Activated T-helper 17 cell treated with anti-CD3 and anti-CD28 coated beads, Interleukin-2, amount 50 U/mL, for 72 hours (primary cell): Measurements from ENCODE around the gene PTPRZ1. TPM values are rescaled to one million over a fixed set of nuclear protein-coding genes. Genes with fewer than 3 reads are reported as not detected.

Source experiments
- ATAC-seq: fragments of 150-1000 bp; cut with Tn5 transposase; replicated peaks from 2 replicates; pipeline ENCODE4 v1.10.0; 2021; ENCODE audit warnings: mild to moderate bottlenecking, moderate library complexity
- H3K27ac Mint-ChIP-seq: one replicate; pipeline ENCODE4 v1.8.0; 2022; ENCODE audit warnings: mixed read lengths
- H3K27me3 Mint-ChIP-seq: one replicate; pipeline ENCODE4 v1.8.0; 2022; ENCODE audit warnings: mixed read lengths
- H3K36me3 Mint-ChIP-seq: one replicate; pipeline ENCODE4 v1.8.0; 2022; ENCODE audit warnings: low read depth, mild to moderate bottlenecking, mixed read lengths
- H3K4me1 Mint-ChIP-seq: one replicate; pipeline ENCODE4 v1.8.0; 2022; ENCODE audit warnings: mixed read lengths
- H3K4me3 Mint-ChIP-seq: one replicate; pipeline ENCODE4 v1.8.0; 2022; ENCODE audit warnings: mild to moderate bottlenecking, mixed read lengths
- H3K9me3 Mint-ChIP-seq: one replicate; pipeline ENCODE4 v1.8.0; 2022; ENCODE audit warnings: mixed read lengths
- total RNA-seq, 2 donors: library from RNA; stranded (reverse); gene quantifications; one replicate each; pipeline ENCODE4 v1.2.3, GENCODE V29; 2022

The PTPRZ1 gene
- total RNA-seq, 2 donors from 2014 or later, result not detected

DNA sequence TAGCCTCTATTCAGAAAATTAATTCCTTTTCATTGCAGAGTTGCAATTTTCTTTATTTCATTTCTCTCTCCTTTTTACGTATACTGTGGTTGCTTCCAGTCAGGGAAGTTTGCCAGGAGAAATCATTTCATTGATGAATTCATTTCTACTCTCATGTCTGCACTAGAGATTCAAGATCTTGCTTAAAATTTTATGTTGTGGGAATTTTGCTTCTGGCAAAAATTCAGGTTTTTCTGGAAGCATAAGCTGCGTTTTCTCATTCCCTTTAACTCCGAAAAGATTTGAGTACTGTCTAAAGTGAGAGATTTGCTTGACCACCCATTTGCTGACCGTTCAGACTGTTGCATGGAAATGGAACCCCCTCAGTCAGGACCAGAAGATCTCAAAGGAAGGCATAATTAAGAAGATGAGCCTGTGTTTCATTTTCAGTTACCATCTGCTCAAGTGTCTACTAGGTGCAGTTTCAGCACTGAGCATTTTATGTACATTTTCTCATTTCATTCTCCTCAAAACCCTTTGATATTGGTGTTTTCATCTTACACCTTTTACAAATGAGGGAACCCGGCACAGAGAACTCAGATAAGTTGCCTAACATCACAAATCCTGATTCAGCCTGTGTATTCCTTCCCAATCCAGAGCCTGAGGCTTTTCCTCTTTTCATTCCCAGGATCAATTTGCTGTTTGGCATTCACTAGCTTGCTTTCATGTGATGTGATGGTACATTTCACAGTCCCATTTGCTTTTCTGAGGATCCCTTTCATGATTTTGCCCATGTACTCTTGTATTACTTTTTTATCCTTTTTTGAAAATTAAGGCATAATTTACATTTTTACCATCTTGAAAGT is 3.9 kb downstream of the PTPRZ1 start:
- Mint-ChIP-seq H3K36me3 (no peaks in the 10 kb centered on the region), H3K27ac (no peak overlapping the region), H3K9me3 (no peaks in the 10 kb centered on the region), H3K4me1 (peaks cover 6% of the 10 kb centered on the region), H3K4me3 (no peak overlapping the region), H3K27me3 (peaks cover 17% of the 10 kb centered on the region)
- no peak for ATAC-seq

GRCh38 chr7:121878918-121879464 is 6.0 kb downstream of the PTPRZ1 start:
- Mint-ChIP-seq H3K4me3 (no peak overlapping the region), H3K9me3 (no peaks in the 10 kb centered on the region), H3K27me3 (peaks cover 2% of the 10 kb centered on the region), H3K27ac (no peak overlapping the region), H3K36me3 (no peaks in the 10 kb centered on the region), H3K4me1 (no peaks in the 10 kb centered on the region)
- no peak for ATAC-seq

DNA sequence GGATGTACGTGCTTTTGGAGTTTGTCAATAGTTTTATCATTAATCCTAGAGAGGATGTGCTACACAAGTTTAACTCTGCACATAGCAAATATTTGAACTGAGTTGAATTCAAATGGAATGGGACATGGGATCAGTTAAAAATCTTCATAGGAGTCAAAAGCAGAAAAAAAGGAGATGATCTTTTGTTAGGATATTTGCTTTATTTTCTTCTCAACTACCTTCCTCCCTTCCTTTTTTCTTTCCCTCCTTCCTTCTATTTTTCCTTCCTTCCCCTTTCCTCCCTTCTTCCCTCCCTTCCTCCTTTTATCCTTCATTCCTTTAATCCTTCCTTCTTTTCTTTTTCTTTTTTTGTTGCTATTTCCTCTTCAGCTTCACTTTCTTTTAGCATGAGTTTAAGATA is 6.6 kb downstream of the PTPRZ1 start:
- no peaks in the 10 kb centered on the region for H3K27me3 Mint-ChIP-seq
- no peak for ATAC-seq
- H3K4me3 Mint-ChIP-seq, result no peak overlapping the region
- H3K27ac Mint-ChIP-seq, result no peak overlapping the region
- no peaks in the 10 kb centered on the region for H3K36me3 Mint-ChIP-seq
- H3K9me3 Mint-ChIP-seq, result no peaks in the 10 kb centered on the region
- H3K4me1 Mint-ChIP-seq, result no peaks in the 10 kb centered on the region

DNA sequence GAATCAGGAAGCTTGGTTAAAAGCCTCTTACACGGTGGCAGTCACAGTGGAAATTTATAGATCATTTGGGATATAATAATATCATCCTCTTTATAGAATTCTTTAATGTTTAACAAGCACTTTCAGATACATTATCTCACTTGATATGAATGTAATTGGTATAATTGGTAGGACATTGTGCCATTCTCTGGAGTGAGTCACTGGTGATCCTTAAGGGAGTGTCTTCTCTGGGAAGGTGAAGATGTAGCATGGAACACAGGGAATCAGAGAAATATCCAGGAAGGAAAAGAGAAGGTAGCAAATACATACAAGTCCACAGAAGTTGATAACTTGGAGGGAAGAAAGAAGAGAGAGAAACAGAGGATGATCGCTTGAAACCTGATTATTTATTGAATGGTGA is 9.8 kb downstream of the PTPRZ1 start:
- no peaks in the 10 kb centered on the region for H3K27me3 Mint-ChIP-seq
- H3K27ac Mint-ChIP-seq, result no peak overlapping the region
- H3K9me3 Mint-ChIP-seq, result no peaks in the 10 kb centered on the region
- no peak for ATAC-seq
- no peaks in the 10 kb centered on the region for H3K4me1 Mint-ChIP-seq
- H3K4me3 Mint-ChIP-seq, result no peak overlapping the region
- H3K36me3 Mint-ChIP-seq, result no peaks in the 10 kb centered on the region

DNA sequence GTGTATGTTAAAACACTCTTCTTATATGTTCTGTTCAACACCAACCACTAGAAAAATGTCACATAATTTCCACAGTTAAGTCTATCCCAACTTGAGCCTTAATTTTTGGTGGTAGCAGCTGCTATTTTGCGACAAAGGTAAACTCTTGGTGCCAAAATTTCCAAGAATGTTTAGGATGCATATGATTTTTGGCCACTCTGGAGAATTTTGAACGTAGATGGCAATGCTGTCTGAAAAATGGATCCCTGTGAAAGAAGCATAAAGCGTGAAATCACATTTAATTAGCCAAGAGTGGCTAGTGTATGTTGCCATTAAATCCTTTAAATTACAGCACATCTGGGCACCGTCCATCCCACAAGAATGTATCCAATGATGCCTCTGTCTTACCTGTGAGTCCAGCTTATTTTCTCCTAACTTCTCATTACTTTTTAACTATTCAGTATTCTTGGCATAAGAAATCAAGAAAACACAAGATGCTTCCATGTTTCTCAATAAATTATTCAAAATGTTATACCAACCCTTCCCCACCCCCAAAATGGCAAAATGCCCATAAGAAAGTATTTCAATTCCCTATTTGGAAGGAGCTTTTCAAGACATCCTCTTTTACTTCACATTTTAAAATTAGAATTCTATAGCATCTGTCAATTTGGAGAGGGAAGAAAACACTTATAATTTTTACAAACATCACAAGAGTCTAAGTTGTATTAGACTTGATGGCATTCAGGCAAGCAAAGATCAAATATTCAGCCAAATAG is 12.4 kb downstream of the PTPRZ1 start:
- no peak overlapping the region for H3K27ac Mint-ChIP-seq
- no peaks in the 10 kb centered on the region for H3K4me1 Mint-ChIP-seq
- H3K27me3 Mint-ChIP-seq, result no peaks in the 10 kb centered on the region
- no peak overlapping the region for H3K4me3 Mint-ChIP-seq
- H3K36me3 Mint-ChIP-seq, result no peaks in the 10 kb centered on the region
- H3K9me3 Mint-ChIP-seq, result no peaks in the 10 kb centered on the region
- no peak for ATAC-seq

DNA sequence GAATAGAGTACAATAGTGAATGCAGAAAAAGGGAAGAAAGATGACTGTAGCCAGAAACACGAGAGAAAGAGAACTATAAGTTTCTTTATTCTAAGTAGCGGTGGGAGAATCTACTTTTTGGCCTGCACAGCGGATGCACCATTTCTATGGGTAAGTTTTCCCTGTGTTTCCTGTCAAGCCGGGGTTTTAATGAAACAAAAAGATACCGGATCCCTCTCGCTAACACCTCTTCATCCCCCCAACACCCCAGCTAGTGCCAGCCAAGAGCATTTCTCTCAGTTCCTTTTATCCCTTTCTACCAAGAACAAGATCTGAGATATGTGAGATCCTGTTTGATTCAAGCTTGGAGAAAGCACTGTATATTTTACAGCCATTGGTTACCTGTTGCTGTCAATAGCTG is 14.7 kb downstream of the PTPRZ1 start:
- Mint-ChIP-seq H3K9me3 (no peaks in the 10 kb centered on the region), H3K4me3 (no peak overlapping the region), H3K27ac (no peak overlapping the region), H3K27me3 (no peaks in the 10 kb centered on the region), H3K4me1 (no peaks in the 10 kb centered on the region), H3K36me3 (no peaks in the 10 kb centered on the region)
- ATAC-seq, result no peak

- no peaks in the 10 kb centered on the region for H3K4me1 Mint-ChIP-seq
- no peak for ATAC-seq
- H3K27me3 Mint-ChIP-seq, result no peaks in the 10 kb centered on the region
- H3K9me3 Mint-ChIP-seq, result no peaks in the 10 kb centered on the region
- H3K4me3 Mint-ChIP-seq, result no peak overlapping the region
- H3K36me3 Mint-ChIP-seq, result no peaks in the 10 kb centered on the region
- no peak overlapping the region for H3K27ac Mint-ChIP-seq
Measured at GRCh38 chr7:121890833-121891232, 17.9 kb downstream of the PTPRZ1 start.

DNA sequence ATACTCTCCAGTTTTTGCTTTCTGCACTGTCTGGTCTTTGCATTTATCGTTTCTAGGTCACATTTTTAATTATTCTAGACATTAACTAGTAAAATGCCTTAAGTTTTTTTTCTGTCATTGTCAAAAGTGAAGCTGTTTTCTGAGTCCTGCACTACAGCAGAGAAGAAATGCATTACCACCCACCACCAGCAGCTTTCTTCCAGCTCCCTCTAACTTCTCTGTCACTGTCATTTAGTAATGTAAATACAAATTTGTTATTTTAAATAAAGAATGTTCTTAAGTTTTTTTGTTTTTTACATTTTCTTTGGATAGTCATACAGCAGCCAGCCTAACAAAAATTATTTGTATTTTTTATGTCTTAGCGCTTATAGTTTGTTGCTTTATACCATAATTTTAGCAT is 18.8 kb downstream of the PTPRZ1 start:
- Mint-ChIP-seq H3K4me1 (no peaks in the 10 kb centered on the region), H3K27me3 (no peaks in the 10 kb centered on the region), H3K27ac (no peak overlapping the region), H3K9me3 (no peaks in the 10 kb centered on the region), H3K36me3 (no peaks in the 10 kb centered on the region), H3K4me3 (no peak overlapping the region)
- no peak for ATAC-seq

DNA sequence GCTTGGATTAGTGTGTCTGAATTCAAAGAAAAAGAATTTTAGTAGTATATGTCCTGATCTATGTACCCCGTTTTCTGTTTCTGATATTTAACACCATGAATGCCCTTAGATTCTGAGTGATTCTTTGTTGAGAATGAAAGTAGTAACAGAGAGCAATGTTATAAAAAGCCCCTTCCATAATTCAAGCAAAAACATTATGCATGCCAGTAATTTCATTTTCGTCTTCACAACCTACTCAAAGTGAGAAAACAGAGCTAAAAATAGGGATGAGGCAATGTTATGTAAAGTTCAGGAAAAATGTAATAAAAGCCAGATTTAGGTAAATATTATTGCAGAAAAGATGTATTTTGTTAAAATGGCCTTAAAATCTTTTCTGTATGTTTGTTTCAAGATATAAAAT is 28.1 kb downstream of the PTPRZ1 start:
- Mint-ChIP-seq H3K36me3 (no peaks in the 10 kb centered on the region), H3K4me1 (no peaks in the 10 kb centered on the region), H3K9me3 (peaks cover 4% of the 10 kb centered on the region), H3K4me3 (no peak overlapping the region), H3K27me3 (no peaks in the 10 kb centered on the region), H3K27ac (no peak overlapping the region)
- ATAC-seq, result no peak

- ATAC-seq, result no peak
- no peaks in the 10 kb centered on the region for H3K27me3 Mint-ChIP-seq
- no peaks in the 10 kb centered on the region for H3K36me3 Mint-ChIP-seq
- H3K4me3 Mint-ChIP-seq, result no peak overlapping the region
- H3K27ac Mint-ChIP-seq, result no peak overlapping the region
- H3K9me3 Mint-ChIP-seq, result no peaks in the 10 kb centered on the region
- no peaks in the 10 kb centered on the region for H3K4me1 Mint-ChIP-seq
Measured at GRCh38 chr7:121904120-121904519, 31.2 kb downstream of the PTPRZ1 start.

DNA sequence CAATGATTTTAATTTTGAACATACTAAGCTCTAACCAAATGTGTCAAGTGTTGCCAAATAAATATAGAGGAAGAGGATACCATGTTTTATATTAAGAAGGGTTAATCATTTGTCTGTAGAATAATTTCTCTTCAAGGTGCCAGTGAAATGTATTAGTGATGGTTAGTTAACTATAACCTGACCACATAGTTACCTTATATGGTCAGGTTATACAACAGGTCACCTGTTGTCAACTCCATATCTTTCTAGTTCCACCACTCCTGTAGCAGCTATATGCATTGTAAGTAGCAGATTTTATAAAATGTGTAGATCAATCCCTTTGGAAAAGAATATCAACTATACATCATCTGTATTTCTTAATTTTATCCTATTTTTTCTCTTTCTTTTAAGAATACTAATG is 35.1 kb downstream of the PTPRZ1 start:
- no peaks in the 10 kb centered on the region for H3K27me3 Mint-ChIP-seq
- no peaks in the 10 kb centered on the region for H3K4me1 Mint-ChIP-seq
- no peaks in the 10 kb centered on the region for H3K36me3 Mint-ChIP-seq
- no peak overlapping the region for H3K27ac Mint-ChIP-seq
- no peak for ATAC-seq
- H3K9me3 Mint-ChIP-seq, result no peaks in the 10 kb centered on the region
- no peak overlapping the region for H3K4me3 Mint-ChIP-seq

DNA sequence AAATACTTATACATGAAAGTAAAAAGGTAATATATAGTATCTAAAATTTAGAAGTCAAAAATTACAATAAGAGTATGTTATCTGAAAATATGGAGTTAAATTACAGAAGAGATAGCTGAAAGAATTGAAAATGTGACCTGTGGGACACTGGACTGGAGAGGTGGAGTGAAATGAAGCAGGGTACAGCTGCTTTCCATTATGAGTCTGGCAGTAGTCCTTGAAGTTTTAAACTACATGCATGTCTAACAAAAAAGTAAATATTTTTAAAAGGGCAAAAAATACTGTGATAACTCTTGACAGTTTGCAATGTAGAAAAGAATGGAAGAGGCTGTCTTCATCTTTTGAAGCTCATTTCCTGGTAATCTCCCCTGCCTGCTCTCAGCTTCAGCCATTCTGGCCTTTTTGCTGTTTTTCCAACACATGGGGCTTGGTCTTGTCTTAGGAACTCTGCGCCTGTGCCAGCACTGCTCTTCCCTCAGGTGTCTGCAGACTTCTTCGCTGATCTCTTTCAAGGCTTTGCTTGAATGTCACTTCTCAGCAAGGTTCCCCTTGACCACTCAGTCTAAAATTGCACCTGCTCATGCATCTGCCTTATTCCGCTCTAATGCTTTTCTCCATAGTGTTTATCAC is 36.9 kb downstream of the PTPRZ1 start:
- ATAC-seq, result no peak

DNA sequence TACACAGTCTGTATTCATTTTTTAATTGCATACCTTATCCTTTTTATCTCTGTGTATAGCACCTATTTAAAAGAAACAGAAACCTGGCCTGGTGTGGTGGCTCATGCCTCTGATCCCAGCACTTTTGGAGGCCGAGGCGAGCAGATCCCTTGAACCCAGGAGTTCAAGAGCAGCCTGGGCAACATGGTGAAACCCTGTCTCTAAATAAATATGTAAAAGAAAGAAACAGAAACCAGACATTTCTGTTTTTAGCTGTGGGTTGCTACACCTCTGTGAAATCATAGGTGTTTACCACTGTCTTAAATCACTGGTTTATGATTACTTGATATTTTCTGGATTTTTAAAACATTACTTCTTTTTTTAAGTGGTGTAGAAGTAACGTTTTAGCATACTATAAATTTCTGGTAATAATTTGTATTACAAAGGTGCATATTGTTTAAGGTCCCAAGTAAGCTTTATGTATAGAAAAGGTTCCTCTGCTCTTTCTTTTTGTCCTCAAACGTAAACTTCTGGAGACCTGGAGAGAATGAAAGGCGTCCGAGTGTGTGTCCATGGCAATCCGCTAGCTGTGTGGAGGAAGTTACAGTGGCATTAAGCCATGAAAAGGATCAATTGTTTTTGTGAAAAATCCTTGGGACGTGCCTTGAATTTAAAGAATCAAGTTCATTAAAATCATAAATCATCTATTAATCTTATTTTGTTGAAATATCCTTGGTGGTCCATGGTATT is 41.1 kb downstream of the PTPRZ1 start:
- Mint-ChIP-seq H3K4me1 (no peaks in the 10 kb centered on the region), H3K36me3 (no peaks in the 10 kb centered on the region), H3K27me3 (no peaks in the 10 kb centered on the region), H3K4me3 (no peak overlapping the region), H3K9me3 (no peaks in the 10 kb centered on the region), H3K27ac (no peak overlapping the region)
- no peak for ATAC-seq

More for the DNA sequence above, 36.9 kb downstream of the PTPRZ1 start:
- no peaks in the 10 kb centered on the region for H3K27me3 Mint-ChIP-seq
- no peaks in the 10 kb centered on the region for H3K4me1 Mint-ChIP-seq
- H3K36me3 Mint-ChIP-seq, result no peaks in the 10 kb centered on the region
- no peaks in the 10 kb centered on the region for H3K9me3 Mint-ChIP-seq
- H3K4me3 Mint-ChIP-seq, result no peak overlapping the region
- no peak overlapping the region for H3K27ac Mint-ChIP-seq

DNA sequence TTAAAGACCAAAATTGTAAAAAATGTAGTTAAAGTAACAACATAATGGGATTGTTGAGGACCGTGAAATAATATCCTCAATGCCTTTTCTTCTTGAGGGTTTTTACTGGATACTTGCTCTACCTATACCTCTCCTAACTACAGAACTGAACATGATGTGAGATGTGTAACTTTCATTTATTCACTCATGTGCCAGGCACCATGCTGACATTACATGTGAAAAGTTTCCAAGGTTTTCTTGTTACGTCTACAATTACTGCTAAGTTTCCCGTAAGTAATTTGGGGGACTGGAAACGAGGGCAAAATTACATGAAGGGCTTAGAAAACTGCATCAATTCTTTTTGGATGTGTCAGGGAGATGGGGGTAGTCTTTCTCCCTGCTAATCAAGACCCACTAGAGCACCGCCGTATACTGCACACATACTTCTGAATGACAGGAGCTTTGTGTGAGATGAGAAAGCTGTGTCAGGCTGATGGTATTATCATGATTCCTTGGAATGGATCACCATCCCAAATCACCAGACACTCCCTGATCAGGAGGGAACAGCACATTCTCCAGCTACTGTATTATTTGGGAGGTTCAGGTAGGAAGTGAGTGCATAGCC is 41.8 kb downstream of the PTPRZ1 start:
- no peaks in the 10 kb centered on the region for H3K36me3 Mint-ChIP-seq
- no peak overlapping the region for H3K27ac Mint-ChIP-seq
- no peak for ATAC-seq
- H3K9me3 Mint-ChIP-seq, result no peaks in the 10 kb centered on the region
- H3K4me1 Mint-ChIP-seq, result no peaks in the 10 kb centered on the region
- H3K27me3 Mint-ChIP-seq, result no peaks in the 10 kb centered on the region
- H3K4me3 Mint-ChIP-seq, result no peak overlapping the region
